NT2/D1 (cell line): ENCODE results near the gene YWHAH.

ENCODE experiments used
- DNase-seq: peaks from one replicate; pipeline ENCODE4 v3.0.0-alpha.2; 2011; ENCODE audit warnings: low read depth, low spot score
- H3K27me3 ChIP-seq: 2 replicates; pipeline ENCODE4 v1.6.0; 2011; ENCODE audit warnings: mild to moderate bottlenecking; ENCODE audit not compliant: insufficient read length, insufficient read depth
- H3K36me3 ChIP-seq: 2 replicates; pipeline ENCODE4 v1.6.1; 2011; ENCODE audit warnings: mild to moderate bottlenecking, low read length, mixed read lengths; ENCODE audit not compliant: insufficient read depth, insufficient read length
- H3K4me1 ChIP-seq: 2 replicates; pipeline ENCODE4 v1.5.1; 2011; ENCODE audit not compliant: insufficient read depth, insufficient read length
- H3K4me3 ChIP-seq: 2 replicates; pipeline ENCODE4 v1.5.1; 2011; ENCODE audit warnings: low read depth; ENCODE audit not compliant: insufficient read length
- H3K9ac ChIP-seq: 2 replicates; pipeline ENCODE4 v1.6.0; 2011; ENCODE audit warnings: low read depth; ENCODE audit not compliant: insufficient read length
- H3K9me3 ChIP-seq: 2 replicates; pipeline ENCODE4 v1.5.1; 2011; ENCODE audit warnings: mild to moderate bottlenecking, low read length; ENCODE audit not compliant: insufficient read depth
- SUZ12 ChIP-seq: IDR thresholded peaks from 2 replicates; pipeline ENCODE4 v1.6.1; 2011; ENCODE audit not compliant: insufficient read length, insufficient read depth; ENCODE audit errors: extremely low read depth
- YY1 ChIP-seq: IDR thresholded peaks from 2 replicates; pipeline ENCODE4 v1.6.1; 2011; ENCODE audit not compliant: insufficient read length, insufficient read depth
- ZNF274 ChIP-seq: IDR thresholded peaks from 2 replicates; pipeline ENCODE4 v1.6.1; 2011; ENCODE audit warnings: mild to moderate bottlenecking, low read depth, low read length

The YWHAH gene

DNA sequence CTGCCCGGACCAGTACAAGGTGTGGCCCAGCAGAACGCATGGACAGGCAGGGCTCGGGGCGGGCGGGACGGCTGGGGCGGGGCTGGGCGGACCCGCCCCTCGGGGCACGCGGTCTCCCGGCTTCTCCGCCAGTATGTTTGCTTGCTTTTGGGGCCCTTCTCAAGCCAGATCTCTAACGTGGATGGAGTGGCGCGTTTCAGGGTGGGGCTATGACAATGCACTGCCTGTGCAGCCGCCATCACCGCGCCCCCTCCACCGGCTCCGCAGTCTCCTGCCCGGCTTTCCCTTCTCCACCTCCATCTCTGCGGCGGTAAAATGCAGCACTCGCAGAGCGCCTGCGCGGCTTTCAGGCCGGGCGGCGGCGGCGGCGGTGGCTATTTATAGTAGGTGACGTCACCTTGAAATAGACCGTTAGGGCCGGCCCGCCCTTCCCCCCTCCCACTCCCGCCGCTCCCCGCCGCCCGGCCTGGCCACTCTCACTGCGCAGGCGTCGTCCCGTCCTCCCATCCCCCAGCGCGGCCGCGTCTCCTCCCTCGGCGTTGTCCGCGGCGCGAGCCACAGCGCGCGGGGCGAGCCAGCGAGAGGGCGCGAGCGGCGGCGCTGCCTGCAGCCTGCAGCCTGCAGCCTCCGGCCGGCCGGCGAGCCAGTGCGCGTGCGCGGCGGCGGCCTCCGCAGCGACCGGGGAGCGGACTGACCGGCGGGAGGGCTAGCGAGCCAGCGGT lies at the start of gene YWHAH:
Gene YWHAH, plus strand, starts transcription at position 558 of the 722 bp plus-strand sequence. CDS start 199 bp downstream, outside the sequence.
- Histone ChIP-seq H3K27me3 (no peaks in the 10 kb centered on the region), H3K9me3 (no peaks in the 10 kb centered on the region), H3K4me1 (peaks cover 5% of the 10 kb centered on the region), H3K9ac (peak within 1 kb of the TSS; percentile 98), H3K4me3 (peak within 1 kb of the TSS; percentile 87), H3K36me3 (peaks cover 39% of the 10 kb centered on the region)
- DNase-seq: peak; percentile 74
- TF ChIP-seq ZNF274: no peak
- no peak for TF ChIP-seq YY1
- no peak for TF ChIP-seq SUZ12

DNA sequence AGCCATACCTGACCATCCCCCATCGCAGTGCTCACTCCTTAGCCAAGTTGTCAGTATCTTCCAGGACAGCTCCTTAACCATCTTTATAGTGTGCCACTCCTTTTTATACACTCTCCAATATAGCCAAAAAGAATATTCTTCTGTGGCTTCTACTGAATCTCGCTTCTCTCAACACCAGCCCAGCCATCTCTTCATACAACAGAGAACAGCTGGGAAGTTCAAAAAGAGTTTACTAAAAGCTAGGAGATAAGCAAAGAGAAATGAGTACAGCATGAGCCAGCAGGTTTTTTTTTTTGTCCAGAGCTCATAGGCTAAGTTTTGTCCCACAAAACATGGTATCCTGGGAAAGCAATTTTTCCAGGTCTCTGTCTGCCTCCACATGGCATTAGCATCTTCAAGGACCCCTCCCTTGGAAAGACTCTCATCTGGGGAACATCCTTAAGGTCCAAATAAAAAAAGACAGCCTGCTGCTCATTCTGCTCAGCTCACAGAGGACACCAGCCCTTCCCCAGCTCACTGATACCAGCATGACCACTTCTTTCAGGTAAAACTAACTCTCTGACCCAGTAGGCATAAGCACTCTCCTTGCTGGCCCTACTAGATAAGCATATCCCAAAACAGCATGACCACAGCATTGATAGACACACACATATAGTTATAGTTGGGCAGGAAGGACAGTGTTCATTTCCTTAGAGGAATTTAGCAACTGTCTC lies 48.8 kb upstream of the YWHAH start:
- DNase-seq: no peak
- Histone ChIP-seq H3K36me3 (peaks cover 13% of the 10 kb centered on the region), H3K27me3 (no peaks in the 10 kb centered on the region), H3K9ac (no peak overlapping the region), H3K4me1 (peaks cover 6% of the 10 kb centered on the region), H3K4me3 (no peak overlapping the region), H3K9me3 (no peaks in the 10 kb centered on the region)
- TF ChIP-seq SUZ12 (no peak), ZNF274 (no peak), YY1 (no peak)

DNA sequence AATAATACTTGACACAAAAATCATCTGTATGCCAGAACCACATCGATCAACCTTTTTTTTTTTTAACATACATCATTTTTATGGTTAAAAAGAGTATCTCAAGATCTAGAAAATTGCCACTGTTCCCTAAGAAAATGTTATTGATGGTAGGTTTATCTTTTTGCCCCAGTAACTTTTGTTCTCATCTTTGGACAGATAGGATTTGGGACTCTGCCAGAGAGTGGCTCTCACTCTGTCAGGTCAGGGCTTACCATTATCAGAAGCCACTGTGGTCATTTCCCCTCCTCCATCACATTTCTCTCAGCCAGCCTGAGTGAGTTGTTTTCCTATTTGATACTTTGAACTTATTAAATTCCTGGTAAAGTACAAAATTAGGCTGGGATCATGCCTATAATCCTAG lies 47.9 kb upstream of the YWHAH start:
- Histone ChIP-seq H3K4me3 (no peak overlapping the region), H3K27me3 (no peaks in the 10 kb centered on the region), H3K4me1 (peaks cover 6% of the 10 kb centered on the region), H3K9ac (no peak overlapping the region), H3K9me3 (no peaks in the 10 kb centered on the region), H3K36me3 (peaks cover 15% of the 10 kb centered on the region)
- no peak for DNase-seq
- TF ChIP-seq YY1: no peak
- TF ChIP-seq ZNF274: no peak
- no peak for TF ChIP-seq SUZ12

DNA sequence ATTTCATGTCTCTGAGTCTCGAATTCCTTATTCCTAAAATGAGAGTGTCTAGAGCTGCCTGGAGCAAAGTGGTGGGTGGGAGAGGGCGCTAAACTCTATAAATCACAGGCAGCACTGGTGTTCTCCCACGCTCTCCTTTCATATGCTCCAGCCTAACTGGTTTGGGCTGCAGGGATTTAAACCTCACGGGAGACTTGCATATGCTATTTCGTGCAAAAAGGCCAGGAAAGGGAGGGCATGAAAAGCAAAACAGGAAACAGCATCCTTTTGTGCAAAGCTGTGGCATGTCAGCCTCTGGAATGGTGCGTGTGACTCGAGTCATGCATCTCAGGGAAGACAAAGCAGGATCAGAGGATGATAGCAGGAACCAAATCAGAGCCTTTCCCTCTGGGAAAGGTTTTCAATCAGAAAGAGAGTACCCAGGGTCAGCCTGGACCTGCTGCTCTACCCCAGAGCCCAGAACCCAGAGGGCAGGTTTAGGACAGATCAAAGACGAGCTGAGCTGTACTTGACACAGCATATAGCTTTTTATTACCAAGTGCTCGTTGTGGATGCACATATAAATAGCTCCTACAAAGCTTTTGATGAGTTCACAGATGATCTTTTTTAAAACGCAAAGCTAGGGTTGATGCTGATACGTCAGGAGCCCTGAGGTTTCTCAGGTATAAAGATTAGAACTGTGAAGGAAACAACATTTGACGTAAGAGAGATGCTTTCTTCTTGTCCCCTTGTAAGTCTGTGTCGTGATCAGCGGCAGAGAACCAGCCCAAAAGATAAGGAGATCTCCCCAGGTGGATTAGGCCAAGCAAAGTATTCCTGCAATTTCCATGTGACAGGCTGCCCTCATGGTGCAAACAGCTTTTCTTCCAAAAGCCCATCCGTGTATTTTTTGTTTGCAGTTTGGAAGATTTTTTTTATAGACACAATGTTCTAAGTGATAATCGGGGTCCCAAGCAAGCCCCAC lies 46.2 kb upstream of the YWHAH start:
- DNase-seq: peak; percentile 13
- Histone ChIP-seq H3K9ac (no peak overlapping the region), H3K36me3 (peaks cover 17% of the 10 kb centered on the region), H3K27me3 (no peaks in the 10 kb centered on the region), H3K4me1 (peaks cover 6% of the 10 kb centered on the region), H3K4me3 (no peak overlapping the region), H3K9me3 (no peaks in the 10 kb centered on the region)
- TF ChIP-seq YY1: no peak
- TF ChIP-seq SUZ12: no peak
- TF ChIP-seq ZNF274: no peak

DNA sequence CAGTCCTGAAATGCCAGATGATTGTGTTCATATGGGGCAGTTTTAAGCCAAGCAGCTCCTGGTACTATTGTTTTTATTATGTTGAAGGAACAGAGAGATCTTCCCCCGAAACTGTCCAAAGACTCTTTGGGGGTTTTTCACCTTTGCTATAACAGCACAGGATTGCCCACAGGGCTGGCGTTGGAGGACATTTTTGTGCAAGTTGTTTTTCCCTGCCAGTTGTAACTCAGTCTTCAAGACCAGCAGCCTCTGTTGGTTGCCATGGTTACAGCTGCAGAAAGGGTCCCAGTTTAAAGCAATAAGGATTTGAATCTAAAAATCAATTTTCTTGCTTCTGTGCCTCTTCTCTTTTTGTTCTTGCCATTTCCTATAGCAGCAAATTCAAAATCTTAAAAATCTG lies 45.4 kb upstream of the YWHAH start:
- no peak for TF ChIP-seq YY1
- TF ChIP-seq ZNF274: no peak
- no peak overlapping the region for H3K9ac ChIP-seq
- DNase-seq: no peak
- no peaks in the 10 kb centered on the region for H3K27me3 ChIP-seq
- no peak overlapping the region for H3K4me3 ChIP-seq
- H3K36me3 ChIP-seq: peaks cover 12% of the 10 kb centered on the region
- peaks cover 6% of the 10 kb centered on the region for H3K4me1 ChIP-seq
- H3K9me3 ChIP-seq: no peaks in the 10 kb centered on the region

DNA sequence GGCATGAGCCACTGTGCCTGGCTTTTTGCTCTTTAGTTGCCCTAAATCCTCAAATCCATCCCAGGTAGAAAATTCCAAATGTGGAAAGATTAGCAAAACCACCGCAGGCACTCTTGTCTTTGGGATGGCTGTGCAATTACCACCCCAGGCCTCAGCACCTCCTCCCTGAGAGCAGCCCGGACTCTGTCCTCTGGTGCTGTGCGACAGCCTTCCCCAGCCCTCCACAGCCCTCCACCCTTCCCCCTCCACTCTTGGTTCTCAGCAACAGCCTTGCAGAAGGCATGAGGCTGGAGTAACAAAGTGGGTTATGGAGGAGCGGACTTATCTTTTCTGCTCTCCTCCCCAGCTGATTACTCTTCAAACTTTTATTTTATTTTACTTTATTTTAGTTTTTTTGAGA lies 44.7 kb upstream of the YWHAH start:
- H3K36me3 ChIP-seq: peaks cover 12% of the 10 kb centered on the region

More for the DNA sequence above, 44.7 kb upstream of the YWHAH start:
- DNase-seq: no peak
- Histone ChIP-seq H3K27me3 (no peaks in the 10 kb centered on the region), H3K9me3 (no peaks in the 10 kb centered on the region), H3K9ac (no peak overlapping the region), H3K4me3 (no peak overlapping the region), H3K4me1 (peaks cover 6% of the 10 kb centered on the region)
- no peak for TF ChIP-seq SUZ12
- no peak for TF ChIP-seq ZNF274
- TF ChIP-seq YY1: no peak
